SK-N-SH (cell line): ENCODE results near the gene RNF180. TPM values are rescaled to one million over a fixed set of nuclear protein-coding genes. Genes with fewer than 3 reads are reported as not detected.

Source experiments
- CTCF ChIA-PET: fragments of 300-600, 350-600 bp; formaldehyde crosslinking; extraction: SDS; loops from one replicate; lab custom pipeline; 2021; lab: Yijun Ruan, JAX
- POLR2A ChIA-PET: fragments of 350-600 bp; sonication (Branson Sonifier 250); formaldehyde crosslinking; extraction: SDS; loops from one replicate; lab custom pipeline; 2020; ENCODE audit warnings: antibody characterized with exemption, inconsistent platforms; lab: Yijun Ruan, JAX
- DNase-seq: peaks from one replicate; pipeline ENCODE4 v3.0.0; 2012
- H2AFZ ChIP-seq: fragments of 200-600 bp; sonication (generic); 2 replicates; pipeline ENCODE4 v1.8.1; 2016; ENCODE audit warnings: antibody characterized with exemption, mild to moderate bottlenecking, low read depth
- H3F3A ChIP-seq: fragments of 200-600 bp; sonication (generic); replicated peaks from 2 replicates; pipeline ENCODE3; 2016; ENCODE audit warnings: antibody characterized with exemption, mild to moderate bottlenecking; ENCODE audit not compliant: insufficient read depth
- H3K27ac ChIP-seq, 2 experiments: fragments of 200-500 bp in 1 of 2; fragments of 200-600 bp in 1 of 2; sonication (Bioruptor generic) in 1 of 2; sonication (generic), shearing (Covaris generic) in 1 of 2; 2 replicates each; pipeline versions ENCODE4 v1.5.1 to v1.6.1; 2014 to 2016; ENCODE audit warnings: low read depth in 2 of 2, inconsistent platforms in 1 of 2, low read length in 1 of 2, mild to moderate bottlenecking in 1 of 2, mixed read lengths in 1 of 2
- H3K27me3 ChIP-seq: fragments of 200-600 bp; sonication (generic), shearing (Covaris generic); 2 replicates; pipeline ENCODE4 v1.6.1; 2016; ENCODE audit warnings: mixed run types; ENCODE audit not compliant: insufficient read depth
- H3K36me3 ChIP-seq, 2 experiments: fragments of 200-500 bp in 1 of 2; fragments of 200-600 bp in 1 of 2; sonication (Bioruptor generic) in 1 of 2; sonication (generic) in 1 of 2; replicated peaks in 1 of 2; 2 replicates each; pipeline versions ENCODE3 to v1.5.1; 2014 to 2016; ENCODE audit warnings: low read length in 1 of 2, mild to moderate bottlenecking in 1 of 2; ENCODE audit not compliant: insufficient read depth in 2 of 2, control insufficient read depth in 1 of 2
- H3K4me1 ChIP-seq, 2 experiments: fragments of 200-500 bp in 1 of 2; fragments of 200-600 bp in 1 of 2; sonication (Bioruptor generic) in 1 of 2; sonication (generic), shearing (Covaris generic) in 1 of 2; 2 replicates each; pipeline versions ENCODE4 v1.5.1 to v1.6.1; 2014 to 2016; ENCODE audit warnings: low read depth in 1 of 2, low read length in 1 of 2, mixed run types in 1 of 2; ENCODE audit not compliant: insufficient read depth in 2 of 2, control insufficient read depth in 1 of 2
- H3K4me2 ChIP-seq: fragments of 200-600 bp; sonication (generic), shearing (Covaris generic); 2 replicates; pipeline ENCODE4 v1.6.1; 2017; ENCODE audit warnings: mixed run types
- H3K4me3 ChIP-seq, 2 experiments: fragments of 200-500 bp in 1 of 2; fragments of 200-600 bp in 1 of 2; sonication (Bioruptor generic) in 1 of 2; sonication (generic), shearing (Covaris generic) in 1 of 2; 2 replicates each; pipeline versions ENCODE4 v1.5.1 to v1.8.1; 2014 to 2016; ENCODE audit warnings: low read depth in 2 of 2, inconsistent platforms in 1 of 2, low read length in 1 of 2, mild to moderate bottlenecking in 1 of 2, mixed read lengths in 1 of 2, moderate library complexity in 1 of 2
- H3K79me2 ChIP-seq: fragments of 200-600 bp; sonication (generic); 2 replicates; pipeline ENCODE4 v1.8.1; 2017; ENCODE audit warnings: mild to moderate bottlenecking; ENCODE audit not compliant: insufficient read depth
- H3K9ac ChIP-seq: fragments of 200-600 bp; sonication (generic); 2 replicates; pipeline ENCODE4 v1.6.1; 2017; ENCODE audit warnings: mixed run types
- H3K9me2 ChIP-seq: fragments of 200-600 bp; sonication (generic); 2 replicates; pipeline ENCODE4 v1.6.1; 2017; ENCODE audit warnings: mixed run types
- H3K9me3 ChIP-seq: fragments of 200-600 bp; sonication (generic); 2 replicates; pipeline ENCODE4 v1.6.1; 2017; ENCODE audit warnings: mixed run types, mild to moderate bottlenecking, moderate library complexity
- H4K20me1 ChIP-seq: fragments of 200-600 bp; sonication (generic); 2 replicates; pipeline ENCODE4 v1.6.1; 2017; ENCODE audit warnings: mild to moderate bottlenecking, mixed run types; ENCODE audit not compliant: insufficient read depth
- CTCF ChIP-seq: fragments of 200-600 bp; sonication (generic); IDR thresholded peaks from 2 replicates; pipeline ENCODE4 v1.6.1; 2017; ENCODE audit warnings: antibody characterized with exemption, mild to moderate bottlenecking, moderate library complexity
- ELF1 ChIP-seq: IDR thresholded peaks from 2 replicates; pipeline ENCODE4 v1.4.0; 2012
- EZH2phosphoT487 ChIP-seq: fragments of 200-600 bp; sonication (generic); IDR thresholded peaks from 2 replicates; pipeline ENCODE4 v1.6.1; 2017; ENCODE audit warnings: low read depth, mixed run types, mild to moderate bottlenecking, antibody characterized with exemption, moderate library complexity, borderline replicate concordance
- FOXJ3 ChIP-seq: sonication (generic); formaldehyde crosslinking; IDR thresholded peaks from 2 replicates; pipeline ENCODE4 v1.5.1; 2020; ENCODE audit warnings: mild to moderate bottlenecking, missing genetic modification reagents
- GABPA ChIP-seq: IDR thresholded peaks from 2 replicates; pipeline ENCODE4 v1.4.0; 2012; ENCODE audit warnings: low read depth, mild to moderate bottlenecking
- IRF3 ChIP-seq: fragments of 150-350 bp; IDR thresholded peaks from 2 replicates; pipeline ENCODE4 v1.6.1; 2016; ENCODE audit warnings: mild to moderate bottlenecking, low read depth, low read length
- MEF2A ChIP-seq: IDR thresholded peaks from 2 replicates; pipeline ENCODE4 v1.4.0; 2012; ENCODE audit warnings: low read depth, borderline replicate concordance
- MXI1 ChIP-seq: IDR thresholded peaks from 2 replicates; pipeline ENCODE4 v1.6.1; 2012; ENCODE audit warnings: mild to moderate bottlenecking, low read depth, low read length, improper control_type of control experiment
- NFIC ChIP-seq: IDR thresholded peaks from 2 replicates; pipeline ENCODE4 v1.4.0; 2012; ENCODE audit warnings: borderline replicate concordance
- NRF1 ChIP-seq: IDR thresholded peaks from 2 replicates; pipeline ENCODE4 v1.6.1; 2012; ENCODE audit warnings: low read depth, mild to moderate bottlenecking, low read length
- PBX3 ChIP-seq: IDR thresholded peaks from 2 replicates; pipeline ENCODE4; 2012
- RAD21 ChIP-seq: IDR thresholded peaks from 2 replicates; pipeline ENCODE4 v1.6.1; 2012; ENCODE audit warnings: mild to moderate bottlenecking, low read length
- RCOR1 ChIP-seq: fragments of 150-350 bp; IDR thresholded peaks from 2 replicates; pipeline ENCODE4 v1.6.1; 2017; ENCODE audit warnings: antibody characterized with exemption, low read length
- RFX5 ChIP-seq: IDR thresholded peaks from 2 replicates; pipeline ENCODE4 v1.6.1; 2012; ENCODE audit warnings: mild to moderate bottlenecking, improper control_type of control experiment, low read length
- RXRA ChIP-seq: IDR thresholded peaks from 2 replicates; pipeline ENCODE4 v1.4.0; 2012; ENCODE audit warnings: low read depth, mild to moderate bottlenecking, borderline replicate concordance
- SIN3A ChIP-seq: IDR thresholded peaks from 2 replicates; pipeline ENCODE4 v1.6.1; 2012; ENCODE audit warnings: low read depth, mild to moderate bottlenecking, low read length, moderate library complexity, borderline replicate concordance
- TCF12 ChIP-seq: IDR thresholded peaks from 2 replicates; pipeline ENCODE4 v1.4.0; 2012
- TEAD4 ChIP-seq: IDR thresholded peaks from 2 replicates; pipeline ENCODE4 v1.4.0; 2012; ENCODE audit warnings: mild to moderate bottlenecking, borderline replicate concordance; ENCODE audit not compliant: insufficient read depth
- USF1 ChIP-seq: IDR thresholded peaks from 2 replicates; pipeline ENCODE4 v1.4.0; 2012; ENCODE audit warnings: low read depth, borderline replicate concordance
- WGBS: methylation state at CpG from one replicate; pipeline ENCODE4 v1.1.6; 2017; ENCODE audit warnings: low lambda C conversion rate; 5-methylcytosine and 5-hydroxymethylcytosine counted together
- polyA plus RNA-seq, 3 experiments: library from polyadenylated mRNA; depleted of rRNA; stranded (reverse); fragments of >200 nt; gene quantifications; 2 replicates each; pipeline ENCODE4 v1.2.3, GENCODE V29; 2012

Gene RNF180
- polyA plus RNA-seq, 1 of the 3 experiments (the other 2 are of a cell fraction), result 0.02 TPM

GRCh38 chr5:64206653-64207052 is 41.0 kb downstream of the RNF180 start:
- no peaks in the 10 kb centered on the region for H3K79me2 ChIP-seq
- H3K4me1 ChIP-seq, result peaks cover 0 to 5% of the 10 kb centered on the region in 2 experiments; a peak in 2 of 4 replicates
- H3K4me3 ChIP-seq, result no peak overlapping the region
- no peaks in the 10 kb centered on the region for H4K20me1 ChIP-seq
- H3K36me3 ChIP-seq, result no peaks in the 10 kb centered on the region
- TF ChIP-seq TEAD4 (no peak), GABPA (no peak), NFIC (no peak), MXI1 (no peak), FOXJ3 (CRISPR knock-in tag) (no peak), SIN3A (no peak), RCOR1 (no peak), MEF2A (no peak), PBX3 (no peak), RAD21 (no peak), IRF3 (no peak), USF1 (no peak), RXRA (no peak), NRF1 (no peak), RFX5 (no peak), ELF1 (no peak), TCF12 (no peak), EZH2phosphoT487 (no peak)
- no peak overlapping the region for H2AFZ ChIP-seq
- DNase-seq, result no peak
- no peak overlapping the region for H3K9ac ChIP-seq
- no peaks in the 10 kb centered on the region for H3K27me3 ChIP-seq
- H3K4me2 ChIP-seq, result no peak overlapping the region
- 0% methylated on average over 2 of the region's 2 CpGs for WGBS
- H3K9me2 ChIP-seq, result no peaks in the 10 kb centered on the region
- peaks cover 6% of the 10 kb centered on the region for H3F3A ChIP-seq
- CTCF ChIA-PET, result interaction anchor here (0.8 kb wide), 1 partner anchor 11 kb away, joined by 3 read pairs; no protein-coding TSS in a partner anchor
- no peak overlapping the region for H3K27ac ChIP-seq
- H3K9me3 ChIP-seq, result no peaks in the 10 kb centered on the region
- POLR2A ChIA-PET, result no interaction called here

- no peak overlapping the region for H3K9ac ChIP-seq
- CTCF ChIA-PET, result interaction anchor here (0.7 to 1.4 kb wide), 2 partner anchors 8 to 25 kb away, joined by 3 to 4 read pairs; no protein-coding TSS in a partner anchor
- POLR2A ChIA-PET, result no interaction called here
- no peaks in the 10 kb centered on the region for H3K9me3 ChIP-seq
- peak; percentile 17; the same call in 1 of the 2 replicates for TF ChIP-seq RAD21
- TF ChIP-seq MEF2A, result no peak
- peak; percentile 60 for TF ChIP-seq CTCF
- no peaks in the 10 kb centered on the region for H4K20me1 ChIP-seq
- DNase-seq, result no peak
- H3K4me3 ChIP-seq, result no peak overlapping the region
- 0% methylated on average over 1 of the region's 1 CpG for WGBS
- H3K9me2 ChIP-seq, result no peaks in the 10 kb centered on the region
- H3K27me3 ChIP-seq, result no peaks in the 10 kb centered on the region
- H3F3A ChIP-seq, result peaks cover 6% of the 10 kb centered on the region
- H3K79me2 ChIP-seq, result no peaks in the 10 kb centered on the region
- H2AFZ ChIP-seq, result no peak overlapping the region
- no peak overlapping the region for H3K27ac ChIP-seq
- no peak overlapping the region for H3K4me2 ChIP-seq
- H3K36me3 ChIP-seq, result no peaks in the 10 kb centered on the region
- peaks cover 0 to 5% of the 10 kb centered on the region in 2 experiments; a peak in 2 of 4 replicates for H3K4me1 ChIP-seq
These were observed 42.3 kb downstream of the RNF180 start for GRCh38 chr5:64207978-64208377.
